Breast epithelium (tissue), 4 donors: Measurements from ENCODE around the gene LIPI. TPM values are rescaled to one million over a fixed set of nuclear protein-coding genes. Genes with fewer than 3 reads are reported as not detected.

Experiments
- DNase-seq, 2 donors: peaks; one replicate each; pipeline ENCODE4 v3.0.0-alpha.2; 2019; ENCODE audit warnings: low spot score in 2 of 2
- H3K27ac ChIP-seq, 2 donors: fragments of 200-600 bp; sonication (generic) in 1 of 2; one replicate each; pipeline ENCODE4 v1.5.1; 2016 to 2019; ENCODE audit warnings: mild to moderate bottlenecking in 1 of 2
- H3K27me3 ChIP-seq, 2 donors: fragments of 200-600 bp; sonication (generic) in 1 of 2; one replicate each; pipeline versions ENCODE4 v1.5.1 to v1.6.0; 2017 to 2019; ENCODE audit warnings: control low read depth in 1 of 2, mild to moderate bottlenecking in 1 of 2
- H3K36me3 ChIP-seq: fragments of 200-600 bp; one replicate; pipeline ENCODE4 v1.5.1; 2019
- H3K4me1 ChIP-seq, 2 donors: fragments of 200-600 bp; sonication (generic); one replicate each; pipeline ENCODE4 v1.5.1; 2016 to 2019; ENCODE audit warnings: control low read depth in 1 of 2
- H3K4me3 ChIP-seq, 3 donors: fragments of 200-600 bp; sonication (generic); 1 replicate in 2 of 3; 2 replicates in 1 of 3; pipeline ENCODE4 v1.5.1; 2016 to 2019; ENCODE audit warnings: mild to moderate bottlenecking in 3 of 3, moderate library complexity in 2 of 3
- H3K9me3 ChIP-seq, 2 donors: fragments of 200-600 bp; sonication (generic) in 1 of 2; one replicate each; pipeline ENCODE4 v1.5.1; 2016 to 2019; ENCODE audit warnings: control low read depth in 1 of 2
- POLR2A ChIP-seq: fragments of 450-650 bp; IDR thresholded peaks from one replicate; pipeline ENCODE4 v1.6.1; 2016; ENCODE audit warnings: antibody characterized with exemption, mild to moderate bottlenecking, moderate library complexity
- POLR2AphosphoS5 ChIP-seq, 3 donors: sonication (generic); formaldehyde crosslinking; IDR thresholded peaks; one replicate each; pipeline ENCODE4 v1.6.1; 2017; ENCODE audit warnings: antibody characterized with exemption in 3 of 3
- intact Hi-C: fragments of 100-400 bp; cut with DNase I; formaldehyde crosslinking; loops from one replicate; pipeline ENCODE4 v1.15.1; 2023; ENCODE audit warnings: low total_unique reads
- total RNA-seq, 3 donors: library from RNA; depleted of rRNA; stranded (reverse); fragments of >200 nt; gene quantifications; one replicate each; pipeline ENCODE4 v1.1.0, GENCODE V29; 2016
- TF ChIP-seq, protein P1 (sequence below), 3 donors: fragments of 450-650 bp; IDR thresholded peaks; one replicate each; pipeline ENCODE4 v1.5.1; 2016 to 2017; ENCODE audit warnings: antibody characterized with exemption in 3 of 3, mild to moderate bottlenecking in 3 of 3, moderate library complexity in 3 of 3

LIPI gene
- total RNA-seq, 3 donors from 2014 or later: not detected

DNA sequence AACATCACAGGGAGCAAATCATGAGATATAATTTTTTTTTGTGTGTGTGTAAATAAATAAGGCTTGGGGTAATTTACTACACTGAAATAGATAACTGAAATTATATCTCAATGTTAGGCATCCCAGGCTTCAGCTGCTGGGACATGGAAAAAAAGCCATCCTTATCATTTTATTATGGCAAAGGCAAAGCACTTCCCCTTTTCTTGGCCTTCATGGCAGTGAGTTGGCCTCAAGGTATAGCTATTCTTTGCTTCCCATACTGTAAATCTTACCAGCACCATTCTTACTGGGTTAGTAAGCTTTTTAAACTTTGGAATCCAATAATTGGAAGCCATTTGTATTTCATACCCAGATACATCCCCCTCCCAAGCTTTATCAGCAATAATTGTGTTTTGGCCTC is 34.2 kb upstream of the LIPI start:
- TF ChIP-seq POLR2AphosphoS5 (IDR thresholded peaks at IDR 0.05) (no peak), POLR2A (no peak)
- TF ChIP-seq, protein P1, sequence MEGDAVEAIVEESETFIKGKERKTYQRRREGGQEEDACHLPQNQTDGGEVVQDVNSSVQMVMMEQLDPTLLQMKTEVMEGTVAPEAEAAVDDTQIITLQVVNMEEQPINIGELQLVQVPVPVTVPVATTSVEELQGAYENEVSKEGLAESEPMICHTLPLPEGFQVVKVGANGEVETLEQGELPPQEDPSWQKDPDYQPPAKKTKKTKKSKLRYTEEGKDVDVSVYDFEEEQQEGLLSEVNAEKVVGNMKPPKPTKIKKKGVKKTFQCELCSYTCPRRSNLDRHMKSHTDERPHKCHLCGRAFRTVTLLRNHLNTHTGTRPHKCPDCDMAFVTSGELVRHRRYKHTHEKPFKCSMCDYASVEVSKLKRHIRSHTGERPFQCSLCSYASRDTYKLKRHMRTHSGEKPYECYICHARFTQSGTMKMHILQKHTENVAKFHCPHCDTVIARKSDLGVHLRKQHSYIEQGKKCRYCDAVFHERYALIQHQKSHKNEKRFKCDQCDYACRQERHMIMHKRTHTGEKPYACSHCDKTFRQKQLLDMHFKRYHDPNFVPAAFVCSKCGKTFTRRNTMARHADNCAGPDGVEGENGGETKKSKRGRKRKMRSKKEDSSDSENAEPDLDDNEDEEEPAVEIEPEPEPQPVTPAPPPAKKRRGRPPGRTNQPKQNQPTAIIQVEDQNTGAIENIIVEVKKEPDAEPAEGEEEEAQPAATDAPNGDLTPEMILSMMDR (IDR thresholded peaks at IDR 0.05): no peak
- Histone ChIP-seq H3K4me3 (no peak overlapping the region), H3K9me3 (no peaks in the 10 kb centered on the region), H3K4me1 (no peaks in the 10 kb centered on the region), H3K27me3 (no peaks in the 10 kb centered on the region), H3K27ac (no peak overlapping the region), H3K36me3 (no peaks in the 10 kb centered on the region)
- no peak for DNase-seq
- intact Hi-C loops: no loop called here

DNA sequence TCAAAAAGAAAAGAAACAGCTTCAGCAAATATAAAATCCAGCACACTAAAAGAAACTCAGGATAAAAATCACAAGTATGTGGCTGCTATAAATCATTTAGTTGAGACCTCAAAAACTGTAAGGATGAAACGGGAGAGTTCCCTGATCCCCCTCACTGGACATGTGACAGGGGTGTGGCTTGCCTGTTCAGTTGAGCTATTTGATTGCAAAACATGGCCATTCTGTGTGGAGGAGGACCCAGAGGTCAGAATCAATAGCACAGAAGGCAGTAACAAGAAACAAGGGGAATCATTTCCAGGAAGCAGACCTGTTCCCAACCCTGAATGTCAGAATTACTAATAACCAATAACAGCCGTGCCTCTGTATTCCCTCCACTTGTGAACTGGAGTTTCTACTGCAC is 33.1 kb upstream of the LIPI start:
- TF ChIP-seq, protein P1 (IDR thresholded peaks at IDR 0.05): no peak
- TF ChIP-seq POLR2AphosphoS5 (IDR thresholded peaks at IDR 0.05): no peak
- Histone ChIP-seq H3K4me3 (no peak overlapping the region), H3K27me3 (no peaks in the 10 kb centered on the region), H3K36me3 (no peaks in the 10 kb centered on the region), H3K9me3 (no peaks in the 10 kb centered on the region), H3K4me1 (no peaks in the 10 kb centered on the region), H3K27ac (no peak overlapping the region)
- no peak for DNase-seq
- intact Hi-C loops: no loop called here

DNA sequence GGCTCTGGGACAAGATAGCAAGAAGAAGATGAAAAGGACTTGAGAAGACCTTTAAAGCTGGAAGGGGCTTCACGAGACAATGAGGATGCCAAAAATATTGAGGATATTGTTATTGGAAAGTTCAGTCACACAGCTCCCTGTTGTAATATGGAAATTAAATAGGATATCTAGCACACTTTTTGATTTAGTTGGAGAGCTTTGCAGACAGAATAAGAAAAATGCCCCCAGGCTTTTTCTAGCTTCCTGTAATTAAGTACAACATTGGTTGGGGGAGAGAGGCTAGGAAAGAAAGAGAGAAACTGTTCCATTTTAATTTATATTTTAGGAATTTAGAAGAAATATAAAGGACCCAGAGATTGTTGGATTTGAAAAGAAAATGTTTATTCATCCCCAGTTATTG is 32.7 kb upstream of the LIPI start:
- no peak for DNase-seq
- H3K36me3 ChIP-seq: no peaks in the 10 kb centered on the region
- no peaks in the 10 kb centered on the region for H3K27me3 ChIP-seq
- intact Hi-C loops: no loop called here
- no peak overlapping the region for H3K27ac ChIP-seq
- TF ChIP-seq POLR2AphosphoS5 (IDR thresholded peaks at IDR 0.05) (no peak), POLR2A (no peak)
- H3K9me3 ChIP-seq: no peaks in the 10 kb centered on the region
- no peaks in the 10 kb centered on the region for H3K4me1 ChIP-seq
- no peak overlapping the region for H3K4me3 ChIP-seq

DNA sequence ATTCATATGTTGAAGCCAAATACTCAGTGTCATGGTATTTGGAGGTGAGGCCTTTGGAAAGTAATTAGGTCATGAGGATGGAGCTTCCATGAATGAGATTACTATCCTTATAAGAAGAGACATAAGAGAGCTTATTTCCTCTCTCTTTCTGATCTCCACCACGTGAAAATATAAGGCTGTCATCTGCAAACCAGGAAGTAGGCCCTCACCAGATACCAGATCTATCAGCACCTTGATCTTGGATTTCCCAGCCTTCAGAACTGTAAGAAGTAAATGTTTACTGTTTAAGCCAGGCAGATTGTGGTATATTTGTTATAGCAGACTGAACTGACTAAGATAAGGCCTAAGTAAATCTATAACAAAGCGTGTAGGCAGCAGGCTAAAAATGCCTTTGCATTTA is 30.5 kb upstream of the LIPI start:
- H3K36me3 ChIP-seq: no peaks in the 10 kb centered on the region
- H3K27ac ChIP-seq: no peak overlapping the region
- H3K4me1 ChIP-seq: no peaks in the 10 kb centered on the region
- H3K27me3 ChIP-seq: no peaks in the 10 kb centered on the region
- intact Hi-C loops: no loop called here
- H3K9me3 ChIP-seq: no peaks in the 10 kb centered on the region
- TF ChIP-seq, protein P1 (IDR thresholded peaks at IDR 0.05): no peak
- TF ChIP-seq POLR2AphosphoS5 (IDR thresholded peaks at IDR 0.05): no peak
- no peak for TF ChIP-seq POLR2A
- DNase-seq: no peak
- no peak overlapping the region for H3K4me3 ChIP-seq

DNA sequence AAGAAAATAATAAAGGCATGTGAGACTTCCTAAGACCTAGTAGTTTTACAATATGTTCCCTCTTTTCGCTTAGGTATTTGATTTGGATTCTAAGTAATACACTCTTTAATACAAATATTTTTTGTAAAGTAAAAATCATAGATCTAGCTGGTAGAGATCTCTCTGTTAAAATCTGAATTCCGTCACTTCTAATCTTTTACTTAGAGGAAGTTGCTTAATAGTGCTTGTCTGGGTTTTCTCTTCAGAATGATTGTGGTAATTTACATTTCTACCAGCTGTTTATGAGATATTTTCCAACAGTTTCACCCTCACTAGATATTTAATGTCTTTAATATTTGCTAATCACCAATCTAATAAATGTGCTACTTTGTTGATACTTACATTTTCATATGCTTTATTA is 28.5 kb upstream of the LIPI start:
- intact Hi-C loops: no loop called here
- TF ChIP-seq POLR2AphosphoS5 (IDR thresholded peaks at IDR 0.05) (no peak), POLR2A (no peak)
- TF ChIP-seq, protein P1 (IDR thresholded peaks at IDR 0.05): no peak
- DNase-seq: no peak

DNA sequence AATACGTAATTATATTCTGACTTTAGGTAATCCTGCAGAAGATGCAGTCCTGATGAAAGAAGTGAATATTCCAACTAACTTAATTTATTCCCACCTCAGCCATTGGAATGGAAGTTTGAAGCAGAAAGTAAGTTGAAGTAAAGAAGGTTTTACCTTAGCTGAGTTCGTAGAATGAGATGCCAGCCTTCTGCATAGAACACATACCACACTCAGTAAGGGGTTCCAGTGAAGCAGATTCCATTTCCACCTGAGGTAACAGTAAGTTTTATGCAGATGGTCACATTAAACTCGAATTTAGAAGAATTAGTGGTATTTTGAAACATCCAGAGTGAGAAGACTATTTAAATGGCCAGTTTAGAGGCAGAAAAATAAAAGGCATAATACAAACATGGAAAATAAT is 25.4 kb upstream of the LIPI start:
- Histone ChIP-seq H3K4me1 (no peaks in the 10 kb centered on the region), H3K9me3 (no peaks in the 10 kb centered on the region), H3K27ac (no peak overlapping the region), H3K36me3 (no peaks in the 10 kb centered on the region), H3K4me3 (no peak overlapping the region), H3K27me3 (no peaks in the 10 kb centered on the region)
- no peak for DNase-seq
- intact Hi-C loops: no loop called here
- no peak for TF ChIP-seq POLR2AphosphoS5 (IDR thresholded peaks at IDR 0.05)
- TF ChIP-seq, protein P1 (IDR thresholded peaks at IDR 0.05): no peak
- no peak for TF ChIP-seq POLR2A

More for the DNA sequence above, 28.5 kb upstream of the LIPI start:
- Histone ChIP-seq H3K27ac (no peak overlapping the region), H3K4me1 (no peaks in the 10 kb centered on the region), H3K9me3 (no peaks in the 10 kb centered on the region), H3K27me3 (no peaks in the 10 kb centered on the region), H3K4me3 (no peak overlapping the region), H3K36me3 (no peaks in the 10 kb centered on the region)
